Ramos (cell line): Measurements from ENCODE around the gene TNS4.

Source experiments
- in situ Hi-C: fragments of 300-500 bp; cut with MboI; formaldehyde crosslinking; loops from one replicate; pipeline ENCODE4 v1.14.3; 2022; ENCODE audit warnings: low sequenced_read_pairs; ENCODE audit not compliant: unreplicated experiment

Gene TNS4

DNA sequence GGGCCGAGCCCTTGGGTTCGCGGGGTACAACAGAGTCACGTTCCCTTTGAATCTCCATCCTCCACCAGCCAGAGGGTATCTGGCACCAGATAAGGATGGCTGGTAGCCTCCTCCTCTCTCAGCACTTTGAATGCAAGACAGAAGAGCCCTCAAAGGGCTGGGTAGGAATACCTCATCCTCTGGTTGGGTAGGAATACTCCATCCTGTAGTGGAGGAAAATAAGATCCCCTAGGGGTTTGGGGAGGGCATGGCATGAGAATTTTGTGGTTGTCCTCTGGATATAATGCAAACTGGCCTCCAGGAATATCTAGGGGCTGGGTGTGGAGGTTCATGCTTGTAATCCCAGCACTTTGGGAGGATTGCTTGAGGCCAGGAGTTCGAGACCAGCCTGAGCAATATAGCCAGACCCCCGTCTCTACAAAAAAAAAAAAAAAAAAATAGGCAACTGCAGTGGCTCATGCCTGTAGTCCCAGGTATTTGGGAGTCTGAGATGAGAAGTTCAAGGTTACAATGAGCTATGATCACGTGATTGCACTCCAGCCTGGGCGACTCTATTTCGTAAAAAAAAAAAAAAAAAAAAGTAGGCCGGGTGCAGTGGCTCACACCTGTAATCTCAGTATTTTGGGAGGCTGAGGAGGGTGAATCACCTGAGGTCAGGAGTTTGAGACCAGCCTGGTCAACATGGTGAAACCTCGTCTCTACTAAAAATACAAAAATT, 55.5 kb downstream of the TNS4 start:
- in situ Hi-C loops = no loop called here

- in situ Hi-C loops = no loop called here
These were observed 57.2 kb downstream of the TNS4 start for GRCh38 chr17:40443988-40444899.

DNA sequence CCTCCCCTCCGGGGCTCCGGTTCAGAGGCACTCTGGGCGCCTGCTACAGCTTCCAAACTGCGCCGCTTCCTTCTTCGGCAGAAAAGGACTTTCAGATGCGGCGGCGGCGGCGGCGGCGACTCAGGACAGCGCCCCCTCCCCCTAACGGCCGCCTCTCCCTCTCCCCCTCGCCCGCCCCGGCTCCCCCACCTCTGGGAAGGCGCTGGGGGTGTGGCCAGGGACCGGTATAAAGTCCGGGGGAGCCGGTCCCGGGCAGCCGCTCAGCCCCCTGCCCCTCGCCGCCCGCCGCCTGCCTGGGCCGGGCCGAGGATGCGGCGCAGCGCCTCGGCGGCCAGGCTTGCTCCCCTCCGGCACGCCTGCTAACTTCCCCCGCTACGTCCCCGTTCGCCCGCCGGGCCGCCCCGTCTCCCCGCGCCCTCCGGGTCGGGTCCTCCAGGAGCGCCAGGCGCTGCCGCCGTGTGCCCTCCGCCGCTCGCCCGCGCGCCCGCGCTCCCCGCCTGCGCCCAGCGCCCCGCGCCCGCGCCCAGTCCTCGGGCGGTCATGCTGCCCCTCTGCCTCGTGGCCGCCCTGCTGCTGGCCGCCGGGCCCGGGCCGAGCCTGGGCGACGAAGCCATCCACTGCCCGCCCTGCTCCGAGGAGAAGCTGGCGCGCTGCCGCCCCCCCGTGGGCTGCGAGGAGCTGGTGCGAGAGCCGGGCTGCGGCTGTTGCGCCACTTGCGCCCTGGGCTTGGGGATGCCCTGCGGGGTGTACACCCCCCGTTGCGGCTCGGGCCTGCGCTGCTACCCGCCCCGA, 58.0 kb downstream of the TNS4 start, which contains the start of gene IGFBP4:
Gene IGFBP4, plus strand, starts transcription at position 255 of the 792 bp plus-strand sequence. Its CDS starts 286 bp downstream, at position 541.
- in situ Hi-C loops = no loop called here

DNA sequence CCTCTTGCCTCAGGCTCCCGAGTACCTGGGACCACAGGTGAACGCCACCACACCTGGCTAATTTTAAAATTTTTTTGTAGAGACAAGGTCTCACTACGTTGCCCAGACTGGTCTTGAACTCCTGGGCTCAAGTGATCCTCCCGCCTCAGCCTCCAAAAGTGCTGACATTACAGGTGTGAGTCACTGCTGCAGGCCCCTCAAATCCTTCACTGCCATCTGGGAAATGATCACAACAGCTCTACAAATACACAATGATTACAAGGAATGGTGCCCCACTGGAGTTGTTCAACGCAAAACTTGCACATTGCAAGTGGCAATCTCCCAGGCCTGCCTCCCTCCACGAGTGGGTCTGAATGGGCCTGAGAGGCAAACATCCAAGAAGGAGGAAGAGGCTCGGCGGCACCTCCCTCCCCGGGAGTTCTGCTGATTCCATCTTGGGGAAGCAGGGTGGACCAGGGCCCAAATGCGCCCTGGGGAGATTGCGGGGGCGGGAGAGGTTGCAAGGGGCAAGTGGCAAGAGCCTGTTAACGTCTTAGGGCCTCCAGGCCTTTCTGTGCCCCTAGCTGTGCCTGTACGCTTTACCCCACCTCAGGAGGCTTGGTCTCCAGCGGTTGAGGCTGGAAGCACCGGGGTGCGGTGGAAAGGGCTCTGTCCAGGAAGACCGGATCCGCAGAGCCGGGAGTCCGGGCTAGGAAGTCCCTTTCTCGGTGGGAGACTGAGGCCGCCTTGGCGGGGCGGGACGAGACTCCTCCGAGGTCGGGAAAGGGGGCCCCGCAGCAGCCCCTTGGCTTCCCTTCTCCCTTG, 58.8 kb downstream of the TNS4 start:
- in situ Hi-C loops = no loop called here

DNA sequence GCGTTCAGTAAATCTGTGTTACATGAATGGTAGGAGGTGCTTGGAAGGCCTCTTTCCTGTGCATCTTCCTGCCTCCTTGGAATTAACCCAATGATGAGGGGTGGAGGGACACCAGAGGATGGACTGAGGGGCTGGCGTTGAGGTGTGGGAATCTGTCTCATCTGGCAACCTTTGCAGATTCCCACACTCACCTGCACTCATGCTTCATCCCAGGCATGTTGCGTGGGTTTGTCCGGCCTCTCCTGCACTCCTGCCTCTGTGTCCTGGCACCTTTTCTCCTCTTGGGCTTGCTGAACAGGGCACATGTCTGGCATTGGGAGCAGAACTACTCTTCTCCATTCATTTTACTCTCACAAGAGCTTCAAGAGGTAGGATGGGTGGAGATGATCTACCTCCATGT, 61.3 kb downstream of the TNS4 start:
- in situ Hi-C loops = no loop called here

DNA sequence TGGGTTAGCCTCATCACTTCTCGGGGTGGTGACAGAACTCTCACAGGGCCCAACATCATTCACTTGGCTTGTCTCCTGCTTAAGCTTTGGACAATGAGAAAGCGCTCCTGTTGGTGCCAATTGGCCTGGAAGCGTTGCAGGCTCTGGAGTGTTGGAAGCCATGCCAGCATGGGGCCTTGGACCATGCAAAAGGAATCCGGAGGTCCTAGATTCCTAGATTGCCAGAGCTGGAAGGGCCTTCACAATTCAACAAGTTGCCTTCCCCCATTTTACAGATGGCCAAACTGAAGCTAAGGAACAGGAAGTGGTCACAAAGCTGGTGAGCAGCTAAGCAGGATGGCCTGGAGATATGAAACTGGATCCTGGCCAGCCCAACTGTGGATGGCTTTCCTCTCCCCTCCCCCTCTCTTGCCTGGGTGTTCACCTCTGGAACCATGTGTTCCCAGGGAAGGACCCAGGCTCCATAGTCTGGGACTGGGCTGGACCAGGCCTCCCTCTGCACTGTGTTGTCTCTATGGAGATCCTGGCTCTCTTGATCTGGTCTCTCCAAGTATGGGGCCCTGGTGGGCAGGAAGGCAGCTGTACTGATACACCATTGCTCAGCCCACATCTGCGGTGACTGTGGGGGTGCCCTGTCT, 64.2 kb downstream of the TNS4 start:
- in situ Hi-C loops = loop anchor here (10.0 kb wide), 1 partner anchor 98 kb away; no protein-coding TSS in a partner anchor

DNA sequence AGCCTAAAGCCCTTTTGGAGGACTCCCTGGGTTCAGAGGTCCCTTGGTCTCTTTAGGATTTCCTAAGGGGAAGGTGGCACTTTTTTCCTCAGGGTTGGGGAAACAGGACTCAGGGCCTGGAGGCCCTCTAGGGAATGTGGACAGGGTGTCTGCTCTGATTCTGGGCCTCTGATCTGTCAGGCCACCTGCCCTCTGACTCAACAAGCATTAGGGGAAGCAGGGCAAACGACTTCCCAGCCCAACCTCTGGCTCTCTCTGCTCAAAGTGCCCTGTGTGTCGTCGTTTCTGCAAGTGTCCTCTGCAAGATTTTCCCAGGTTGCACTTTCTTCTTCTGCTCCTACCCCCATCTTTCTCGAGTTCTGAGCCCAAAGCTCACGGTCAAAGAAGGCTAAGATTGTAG, 64.8 kb downstream of the TNS4 start:
- in situ Hi-C loops = loop anchor here (10.0 kb wide), 1 partner anchor 98 kb away; no protein-coding TSS in a partner anchor

DNA sequence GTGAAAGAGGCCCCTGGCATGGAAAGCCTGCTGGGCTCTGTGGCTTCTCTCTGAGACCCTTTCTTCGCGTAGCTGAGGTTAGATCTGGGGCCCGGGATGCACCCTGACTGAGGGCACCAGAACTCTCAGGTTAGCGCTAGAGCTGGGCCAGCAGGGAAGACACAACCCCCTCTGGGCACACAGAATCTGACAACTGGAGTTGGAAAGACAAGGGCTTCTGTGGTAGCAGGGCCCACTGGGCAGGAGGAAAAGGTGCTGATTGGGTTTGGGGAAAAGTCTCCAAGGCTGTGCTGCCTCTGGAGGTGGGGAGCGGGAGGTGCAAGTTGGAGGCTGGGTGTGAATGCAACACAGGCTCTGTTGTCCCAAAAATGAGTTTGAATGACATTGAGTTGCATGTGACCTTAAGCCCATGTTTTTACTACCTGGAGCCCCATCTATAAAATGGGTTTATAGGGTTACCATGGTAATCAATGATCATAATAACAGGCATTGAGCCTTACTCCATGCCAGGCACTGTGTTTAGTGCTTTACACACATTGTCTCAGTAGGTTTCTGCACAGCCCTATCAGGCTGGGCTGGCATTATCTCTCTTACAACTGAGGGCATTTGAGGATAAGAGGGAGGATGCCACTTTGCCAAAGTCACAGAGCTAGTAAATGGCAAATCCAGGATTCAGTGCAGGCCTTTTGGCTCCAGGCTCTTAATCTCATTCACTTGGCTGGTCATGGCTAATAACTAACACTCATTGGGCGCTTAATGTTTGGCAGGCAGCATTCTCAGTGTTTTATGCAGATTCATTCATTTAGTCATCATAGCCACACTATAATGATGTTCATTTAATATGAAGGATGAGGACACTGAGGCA, 67.6 kb downstream of the TNS4 start:
- in situ Hi-C loops = loop anchor here (10.0 kb wide), 1 partner anchor 101 kb away; no protein-coding TSS in a partner anchor

GRCh38 chr17:40432864-40433528, 68.4 kb downstream of the TNS4 start:
- in situ Hi-C loops = loop anchor here (10.0 kb wide), 1 partner anchor 102 kb away; no protein-coding TSS in a partner anchor

DNA sequence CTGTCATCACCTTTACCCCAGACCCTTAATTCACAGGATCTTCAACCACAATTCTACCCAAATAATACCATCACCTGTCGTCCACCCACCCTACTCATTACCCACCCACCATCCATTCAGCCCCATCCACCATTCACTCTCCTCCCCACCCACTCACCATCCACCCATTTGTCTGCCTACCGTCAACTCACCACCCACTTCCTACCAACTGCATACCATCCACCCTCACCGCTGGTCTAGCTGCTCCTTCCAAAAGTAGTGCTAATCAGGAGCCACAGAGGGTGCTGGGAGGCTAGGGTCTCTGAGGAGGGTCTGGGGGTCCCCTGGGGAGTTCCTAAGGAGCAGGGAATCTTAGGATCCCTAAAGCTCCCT, 70.2 kb downstream of the TNS4 start:
- in situ Hi-C loops = loop anchor here (10.0 kb wide), 1 partner anchor 104 kb away; no protein-coding TSS in a partner anchor

GRCh38 chr17:40430272-40431230, 70.9 kb downstream of the TNS4 start:
- in situ Hi-C loops = loop anchor here (10.0 kb wide), 1 partner anchor 104 kb away; no protein-coding TSS in a partner anchor

- in situ Hi-C loops = no loop called here
These were observed 74.4 kb downstream of the TNS4 start for GRCh38 chr17:40427002-40427491.
